ENCODE measurements around the gene ARMC9. TPM values are rescaled to one million over a fixed set of nuclear protein-coding genes. Genes with fewer than 3 reads are reported as not detected.

ARMC9 gene
- total and polyA plus RNA-seq, 2 of the 13 experiments (the other 11 are each of a cell fraction or from before 2014, with no cell fraction given) = 9.1 to 12.8 TPM

- TF ChIP-seq GFI1 (CRISPR knock-in tag; IDR thresholded peaks at IDR 0.05; ENCODE audit: borderline replicate concordance) (no peak), NFIC (IDR thresholded peaks at IDR 0.05; ENCODE audit: low read length) (no peak), ZNF354B (CRISPR knock-in tag; IDR thresholded peaks at IDR 0.05) (no peak), GMEB1 (CRISPR knock-in tag; IDR thresholded peaks at IDR 0.05; ENCODE audit: borderline replicate concordance) (no peak), ZNF672 (CRISPR knock-in tag; IDR thresholded peaks at IDR 0.05) (no peak), ZBTB7A (CRISPR knock-in tag; IDR thresholded peaks at IDR 0.05) (peak; percentile 99), FLYWCH1 (CRISPR knock-in tag; IDR thresholded peaks at IDR 0.05) (no peak), ZFP62 (CRISPR knock-in tag; IDR thresholded peaks at IDR 0.05) (no peak), SRSF1 (optimal IDR thresholded peaks at IDR 0.05; ENCODE audit: low read depth, low read length) (peak; percentile 53), NCOA5 (CRISPR knock-in tag; IDR thresholded peaks at IDR 0.05) (no peak), MYC (CRISPR knock-in tag; IDR thresholded peaks at IDR 0.05; ENCODE audit: borderline replicate concordance) (peak; percentile 73), TERF1 (CRISPR knock-in tag; IDR thresholded peaks at IDR 0.05) (no peak; the same call in 1 of the 2 replicates), IRX3 (CRISPR knock-in tag; IDR thresholded peaks at IDR 0.05; ENCODE audit: borderline replicate concordance, low read depth) (no peak), REPIN1 (CRISPR knock-in tag; IDR thresholded peaks at IDR 0.05; ENCODE audit: borderline replicate concordance, low read depth) (no peak), ZNF160 (CRISPR knock-in tag; IDR thresholded peaks at IDR 0.05) (peak; percentile 87), ELF3 (CRISPR knock-in tag; IDR thresholded peaks at IDR 0.05) (peak; percentile 72; the same call in 1 of the 2 replicates), MIER2 (CRISPR knock-in tag; IDR thresholded peaks at IDR 0.05) (no peak), CEBPG (CRISPR knock-in tag; IDR thresholded peaks at IDR 0.05) (no peak), FOXM1 (CRISPR knock-in tag; IDR thresholded peaks at IDR 0.05) (no peak), ZNF446 (CRISPR knock-in tag; IDR thresholded peaks at IDR 0.05) (no peak), SAP130 (CRISPR knock-in tag; IDR thresholded peaks at IDR 0.05; ENCODE audit: low read depth) (peak; percentile 99), ZNF12 (CRISPR knock-in tag; IDR thresholded peaks at IDR 0.05) (no peak), MAFK (conservative IDR thresholded peaks at IDR 0.05 in 1 of 2, IDR thresholded peaks at IDR 0.05 in 1 of 2; ENCODE audit: low read length in 2 of 2) (no peak), ZNF614 (CRISPR knock-in tag; IDR thresholded peaks at IDR 0.05; ENCODE audit: borderline replicate concordance) (0 out of 2 replicates have a peak, but pooled peaks have one; percentile 15), ZSCAN20 (CRISPR knock-in tag; IDR thresholded peaks at IDR 0.05; ENCODE audit: borderline replicate concordance) (no peak), NFKBIZ (CRISPR knock-in tag; IDR thresholded peaks at IDR 0.05) (peak; percentile 13; the same call in 1 of the 2 replicates), DBP (CRISPR knock-in tag; IDR thresholded peaks at IDR 0.05; ENCODE audit: not compliant biosample characterization) (peak; percentile 61), RNF2 (conservative IDR thresholded peaks at IDR 0.05; ENCODE audit: low read depth) (peak; percentile 47; the same call in 1 of the 2 replicates), RORA (CRISPR knock-in tag; IDR thresholded peaks at IDR 0.05) (no peak)
Observed at GRCh38 chr2:231198291-231199173, at the start of gene ARMC9 (continued).

All from HepG2 (cell line).